Measurements from ENCODE around the gene CAPN11. TPM values are rescaled to one million over a fixed set of nuclear protein-coding genes. Genes with fewer than 3 reads are reported as not detected.

The CAPN11 gene
- total and polyA plus RNA-seq, 2 donors (not counting 3 experiments of a cell fraction or from before 2014, with no cell fraction given) = 1.4 to 1.7 TPM

DNA sequence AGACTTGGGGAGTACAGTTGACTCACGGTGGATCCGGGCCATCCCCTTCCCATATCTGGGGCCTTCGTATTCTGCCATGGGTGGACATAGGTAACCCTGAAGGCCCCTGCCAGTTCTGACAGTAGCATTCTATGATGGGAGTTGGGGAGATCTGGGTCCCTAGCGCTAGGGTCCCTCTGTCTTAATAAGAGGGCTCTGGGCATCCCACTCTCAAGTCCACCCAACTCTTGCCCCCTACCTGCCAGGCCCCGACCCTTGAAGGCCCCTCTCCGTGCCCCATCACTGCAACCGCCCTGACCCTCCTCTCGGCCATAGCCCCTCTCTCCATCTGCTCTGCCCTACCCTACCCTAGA, 6.5 kb upstream of the CAPN11 start:
- no peaks in the 10 kb centered on the region for H3K79me2 ChIP-seq (ENCODE audit: control insufficient read depth, insufficient read depth, low read length)
- no TSS peak for BruUV-seq (replicated peaks)
- TF ChIP-seq MYC (IDR thresholded peaks at IDR 0.05; ENCODE audit: low read depth, low read length) = no peak
- TF ChIP-seq JUN (IDR thresholded peaks at IDR 0.05; ENCODE audit: borderline replicate concordance, insufficient read depth, insufficient read length, low read depth) = no peak
- TF ChIP-seq CTCF (IDR thresholded peaks at IDR 0.05; ENCODE audit: extremely low read depth in 1 of 2, insufficient read depth in 1 of 2, low read depth in 1 of 2, low read length in 2 of 2) = no peak
- TF ChIP-seq POLR2A (IDR thresholded peaks at IDR 0.05; ENCODE audit: low read depth, low read length) = no peak
- no peak for TF ChIP-seq POLR2AphosphoS5 (IDR thresholded peaks at IDR 0.05; ENCODE audit: insufficient read depth, low read depth, low read length)
- TF ChIP-seq MAX (IDR thresholded peaks at IDR 0.05; ENCODE audit: insufficient read depth, insufficient read length) = no peak
- no peak for TF ChIP-seq FOS (IDR thresholded peaks at IDR 0.05; ENCODE audit: borderline replicate concordance, insufficient read depth, low read length)
- TF ChIP-seq GATA2 (IDR thresholded peaks at IDR 0.05; ENCODE audit: insufficient read depth, insufficient read length, low read depth, low read length) = no peak
- TF ChIP-seq EZH2 (IDR thresholded peaks at IDR 0.05; ENCODE audit: borderline replicate concordance, low read depth, low read length, severe bottlenecking) = no peak
- H3K4me1 ChIP-seq (ENCODE audit: control insufficient read depth, extremely low read depth, insufficient read depth, low read length) = no peaks in the 10 kb centered on the region
- no peak overlapping the region for H3K9ac ChIP-seq (replicated peaks; ENCODE audit: extremely low read depth, insufficient read depth, low read length)
- no peaks in the 10 kb centered on the region for H3K9me1 ChIP-seq (replicated peaks; ENCODE audit: control insufficient read depth, extremely low read depth, insufficient read depth, low read length)
- ChIA-PET POLR2A (no interaction called here), CTCF (interaction anchor here (1.3 to 5.0 kb wide), 6 partner anchors 19 to 55 kb away, joined by 6 to 95 read pairs (median 10); no protein-coding TSS in a partner anchor)
- no peaks in the 10 kb centered on the region for H4K20me1 ChIP-seq (replicated peaks; ENCODE audit: control insufficient read depth, extremely low read depth, insufficient read depth, low read length)
- H3K36me3 ChIP-seq (ENCODE audit: control insufficient read depth in 2 of 2, extremely low read depth in 1 of 2, insufficient read depth in 2 of 2, low read length in 2 of 2) = peaks cover 5 to 18% of the 10 kb centered on the region in 2 experiments
- H3K4me3 ChIP-seq (replicated peaks in 1 of 3; ENCODE audit: insufficient read depth in 1 of 3, low read depth in 1 of 3, low read length in 3 of 3) = no peak overlapping the region
- no peaks in the 10 kb centered on the region for H3K9me3 ChIP-seq (replicated peaks; ENCODE audit: control insufficient read depth, insufficient read depth, low read length)
- no peak overlapping the region for H3K27ac ChIP-seq (ENCODE audit: insufficient read depth, low read depth, low read length)
- DNase-seq (ENCODE audit: low read depth, low spot score) = no peak
- H3K4me2 ChIP-seq (ENCODE audit: insufficient read depth, low read length) = no peak overlapping the region
- intact Hi-C loops (cut with micrococcal nuclease) (loop anchor here (5.0 kb wide), 1 partner anchor 185 kb away; no protein-coding TSS in a partner anchor), dilution Hi-C loops (cut with MboI; ENCODE audit: extremely low pct_ligation_motif_present, low sequenced_read_pairs) (no loop called here)
- H2AFZ ChIP-seq (ENCODE audit: low read depth, low read length) = no peak overlapping the region
- FAIRE-seq = no peak
- H3K27me3 ChIP-seq (ENCODE audit: control insufficient read depth in 2 of 2, insufficient read depth in 2 of 2, low read length in 2 of 2) = no peaks in the 10 kb centered on the region

All from endothelial cell of umbilical vein (primary cell).